PC-3 (cell line): ENCODE data around the gene TPCN2.

Source experiments
- CTCF ChIP-seq: fragments of 300-600 bp; sonication (generic); conservative IDR thresholded peaks from 2 replicates; pipeline ENCODE4 v1.5.1; 2017; ENCODE audit warnings: antibody characterized with exemption, low read depth, mild to moderate bottlenecking, low read length
- EZH2 ChIP-seq: fragments of 300-600 bp; sonication (generic); IDR thresholded peaks from one replicate; pipeline ENCODE4 v1.6.1; 2017; ENCODE audit warnings: antibody characterized with exemption, mild to moderate bottlenecking, low read length; ENCODE audit not compliant: unreplicated experiment
- EZH2phosphoT487 ChIP-seq: fragments of 300-600 bp; sonication (generic); IDR thresholded peaks from 2 replicates; pipeline ENCODE4 v1.6.1; 2018; ENCODE audit warnings: mild to moderate bottlenecking, antibody characterized with exemption, low read length, borderline replicate concordance

- TF ChIP-seq CTCF: no peak
- no peak for TF ChIP-seq EZH2
- TF ChIP-seq EZH2phosphoT487: no peak
Measured at GRCh38 chr11:69087133-69087524, 38.4 kb downstream of the TPCN2 start.
